ENCODE results near the gene ESPN. TPM values are rescaled to one million over a fixed set of nuclear protein-coding genes. Genes with fewer than 3 reads are reported as not detected.

ESPN gene
- total RNA-seq, 2 experiments from 2014 or later = 0.32 to 0.89 TPM

DNA sequence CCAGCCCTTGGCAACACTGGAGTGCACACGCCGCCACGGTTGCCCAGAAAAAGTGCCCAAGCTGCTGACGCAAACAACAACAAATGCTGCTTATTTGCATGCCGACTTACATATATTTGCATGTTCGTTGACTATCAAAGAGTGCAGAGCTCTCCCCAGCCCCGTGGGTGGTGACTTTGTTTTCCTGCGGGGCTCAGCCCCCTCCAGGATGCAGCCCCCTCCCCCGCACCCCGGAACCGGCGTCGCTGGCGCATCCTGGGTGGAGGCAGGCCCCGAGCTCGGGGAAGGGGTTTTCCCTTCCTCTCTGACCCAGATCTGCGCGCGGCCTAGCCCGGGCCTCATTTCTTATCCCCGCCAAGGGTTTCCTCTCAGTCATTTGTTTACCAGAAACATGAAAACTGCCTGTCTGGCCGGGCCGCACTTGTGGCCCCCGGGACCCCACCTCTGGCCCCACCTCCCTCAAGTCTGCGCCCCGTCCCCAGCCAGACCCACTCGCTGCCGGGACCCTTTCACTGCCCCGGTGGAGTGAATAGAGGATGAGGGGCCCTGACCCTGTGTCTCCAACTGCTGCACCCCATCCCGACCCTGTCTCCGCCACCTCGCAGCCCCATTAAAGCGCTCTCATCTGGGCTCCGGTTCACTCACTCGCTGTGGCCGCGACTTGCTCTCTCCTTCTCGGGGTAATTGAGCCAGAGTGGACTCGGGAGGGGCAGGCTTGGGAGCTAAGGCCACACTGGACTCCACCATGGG is 35.9 kb downstream of the ESPN start:
- peaks cover 22% of the 10 kb centered on the region for H3K36me3 Mint-ChIP-seq
- H3K4me3 Mint-ChIP-seq = peak overlapping the region; percentile 63
- H3K4me1 Mint-ChIP-seq = peaks cover 42% of the 10 kb centered on the region
- H3K27ac Mint-ChIP-seq = peak overlapping the region; percentile 81
- peak; percentile 86 for ATAC-seq
- CTCF ChIA-PET = interaction anchor here (0.8 to 3.0 kb wide), 17 partner anchors 8 to 214 kb away, joined by 3 to 18 read pairs (median 6); partner anchors contain the start of genes HES2 and PLEKHG5
- H3K9me3 Mint-ChIP-seq (ENCODE audit: low read depth) = no peaks in the 10 kb centered on the region
- DNase-seq = peak; percentile 86
- H3K27me3 Mint-ChIP-seq = peaks cover 19% of the 10 kb centered on the region

DNA sequence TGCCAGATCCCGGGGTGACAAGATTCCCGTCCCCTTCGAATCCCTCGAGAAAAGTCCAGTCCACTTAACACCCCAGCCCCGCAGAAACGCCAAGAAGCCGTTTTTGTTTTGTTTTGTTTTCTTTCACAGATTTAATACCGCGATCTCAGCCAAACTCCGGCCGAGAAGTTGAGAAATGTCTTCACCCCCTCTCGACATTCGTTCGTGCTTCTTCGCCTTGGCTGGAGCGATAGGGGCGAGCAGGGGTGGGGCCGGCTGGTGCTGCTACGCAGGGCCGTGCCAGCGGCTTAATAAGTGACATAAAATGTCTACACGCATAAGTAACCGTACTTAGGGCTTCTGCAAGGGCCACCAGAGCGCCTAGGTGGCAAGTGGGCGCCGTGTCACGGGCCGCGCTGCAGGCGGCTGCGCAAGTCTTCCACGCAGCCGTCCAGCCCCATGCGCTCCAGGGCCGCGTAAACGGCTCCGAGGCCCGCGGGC is 36.5 kb downstream of the ESPN start:
- H3K4me3 Mint-ChIP-seq = peak overlapping the region; percentile 63
- peaks cover 22% of the 10 kb centered on the region for H3K36me3 Mint-ChIP-seq
- peak overlapping the region; percentile 81 for H3K27ac Mint-ChIP-seq
- H3K4me1 Mint-ChIP-seq = peaks cover 42% of the 10 kb centered on the region
- no peaks in the 10 kb centered on the region for H3K9me3 Mint-ChIP-seq (ENCODE audit: low read depth)
- no peak for ATAC-seq
- CTCF ChIA-PET = interaction anchor here (1.2 to 3.0 kb wide), 9 partner anchors 11 to 215 kb away, joined by 3 to 18 read pairs (median 7); no protein-coding TSS in a partner anchor
- DNase-seq = no peak
- H3K27me3 Mint-ChIP-seq = peaks cover 15% of the 10 kb centered on the region

DNA sequence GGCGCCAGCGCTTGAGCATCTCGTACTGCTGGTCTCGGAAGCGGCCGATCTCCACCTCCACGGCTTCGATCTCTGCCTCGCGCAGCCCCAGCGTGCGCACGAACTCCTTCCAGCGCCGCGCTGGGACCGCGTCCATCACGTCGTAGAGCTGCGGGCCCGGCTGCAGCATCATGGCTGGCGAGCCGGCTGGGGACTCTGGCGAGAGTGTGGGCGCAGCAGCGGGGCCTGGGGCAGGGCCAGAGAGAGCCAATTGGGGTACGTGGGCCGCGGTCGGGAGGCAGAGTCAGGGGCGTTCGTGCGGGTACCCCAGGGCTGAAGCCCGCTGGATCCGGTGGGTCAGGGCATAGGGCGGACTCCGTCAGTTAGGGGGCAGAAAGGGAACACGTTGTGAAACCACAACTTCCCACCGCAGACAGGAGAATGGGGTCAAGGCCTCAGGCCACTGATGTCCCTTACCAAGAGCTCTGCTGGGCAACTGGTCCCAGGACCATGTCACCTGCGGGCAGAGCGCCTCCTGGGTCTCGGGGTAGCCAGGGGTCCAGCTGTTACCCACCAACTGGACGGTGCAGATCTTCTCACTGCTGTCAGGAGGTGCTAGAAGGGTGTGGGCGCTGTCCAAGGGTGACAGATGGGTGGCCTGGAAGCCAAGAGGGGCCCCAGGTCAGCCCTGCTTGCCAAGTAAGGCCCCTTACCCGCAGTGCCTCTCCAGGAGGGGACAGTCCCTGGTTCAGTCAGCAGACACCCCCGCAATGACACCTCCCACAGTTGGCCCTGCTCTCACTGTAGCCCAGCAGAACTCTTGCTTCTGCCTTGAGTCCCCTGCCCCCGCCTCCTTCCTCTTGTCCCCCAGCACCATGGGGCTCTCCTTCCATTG is 37.2 kb downstream of the ESPN start:
- no peaks in the 10 kb centered on the region for H3K9me3 Mint-ChIP-seq (ENCODE audit: low read depth)
- DNase-seq (no peak), ATAC-seq (no peak)
- peaks cover 22% of the 10 kb centered on the region for H3K36me3 Mint-ChIP-seq
- peaks cover 42% of the 10 kb centered on the region for H3K4me1 Mint-ChIP-seq
- no peak overlapping the region for H3K4me3 Mint-ChIP-seq
- peaks cover 8% of the 10 kb centered on the region for H3K27me3 Mint-ChIP-seq
- CTCF ChIA-PET = interaction anchor here (1.5 to 3.4 kb wide), 4 partner anchors 10 to 28 kb away, joined by 5 to 16 read pairs (median 10); no protein-coding TSS in a partner anchor
- no peak overlapping the region for H3K27ac Mint-ChIP-seq

DNA sequence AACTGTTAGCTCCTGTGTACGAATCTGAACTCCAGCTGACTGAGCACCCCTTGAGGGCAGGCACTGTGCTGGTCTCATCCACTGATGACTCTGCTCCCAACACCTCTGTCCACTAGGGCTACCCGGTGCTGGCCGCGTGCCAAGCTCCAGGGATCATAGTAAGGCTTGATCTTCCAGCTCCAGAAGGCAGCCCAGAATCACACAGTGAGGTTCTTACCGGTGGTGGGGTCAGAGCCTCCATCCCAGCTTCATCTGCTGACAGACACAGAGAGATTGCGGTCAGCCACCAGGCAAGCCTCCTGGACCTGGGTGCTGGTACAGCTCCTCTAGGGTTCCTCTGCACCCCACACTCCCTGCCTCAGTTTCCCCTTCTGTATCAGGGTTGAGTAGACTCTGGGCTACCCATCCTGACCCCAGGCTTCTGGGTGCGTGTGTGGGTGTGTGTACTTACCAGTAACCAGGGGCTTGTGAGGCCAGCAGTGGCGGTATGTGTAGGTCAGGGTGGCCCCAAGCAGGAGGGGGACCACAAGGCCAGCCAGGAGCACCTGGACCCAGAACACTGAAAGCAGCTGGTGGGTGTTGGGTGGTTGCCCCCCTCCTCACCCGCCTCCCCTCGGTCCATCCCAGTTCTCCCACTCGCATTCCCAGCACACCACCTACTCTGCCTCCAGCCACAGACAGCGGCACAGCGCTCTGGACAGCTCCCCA is 38.0 kb downstream of the ESPN start:
- H3K27ac Mint-ChIP-seq = no peak overlapping the region
- H3K36me3 Mint-ChIP-seq = peaks cover 22% of the 10 kb centered on the region
- no peak overlapping the region for H3K4me3 Mint-ChIP-seq
- H3K27me3 Mint-ChIP-seq = no peaks in the 10 kb centered on the region
- ATAC-seq (no peak), DNase-seq (no peak)
- CTCF ChIA-PET = interaction anchor here (1.5 to 3.4 kb wide), 5 partner anchors 9 to 39 kb away, joined by 5 to 16 read pairs (median 6); no protein-coding TSS in a partner anchor
- peaks cover 42% of the 10 kb centered on the region for H3K4me1 Mint-ChIP-seq
- no peaks in the 10 kb centered on the region for H3K9me3 Mint-ChIP-seq (ENCODE audit: low read depth)

DNA sequence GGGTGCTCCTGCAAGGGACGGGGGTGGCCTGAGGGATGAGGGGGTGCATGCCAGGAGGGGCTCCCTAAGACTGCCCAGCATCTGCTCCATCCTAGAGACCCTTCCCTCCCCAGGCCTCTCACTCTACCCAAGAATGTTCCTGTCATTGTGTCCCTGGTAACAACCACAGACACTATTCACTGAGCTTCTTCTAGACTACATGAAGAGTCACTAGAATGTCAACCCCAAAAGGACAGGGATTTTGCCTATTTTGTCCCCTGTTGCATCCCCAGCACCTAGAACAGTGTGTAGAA is 38.5 kb downstream of the ESPN start:
- no peak overlapping the region for H3K4me3 Mint-ChIP-seq
- no peak for DNase-seq
- no peaks in the 10 kb centered on the region for H3K27me3 Mint-ChIP-seq
- no peaks in the 10 kb centered on the region for H3K9me3 Mint-ChIP-seq (ENCODE audit: low read depth)
- H3K36me3 Mint-ChIP-seq = peaks cover 22% of the 10 kb centered on the region
- H3K4me1 Mint-ChIP-seq = peaks cover 42% of the 10 kb centered on the region
- CTCF ChIA-PET = interaction anchor here (0.7 to 3.4 kb wide), 6 partner anchors 8 to 40 kb away, joined by 3 to 16 read pairs (median 6); no protein-coding TSS in a partner anchor
- no peak for ATAC-seq
- H3K27ac Mint-ChIP-seq = peak overlapping the region; percentile 37

DNA sequence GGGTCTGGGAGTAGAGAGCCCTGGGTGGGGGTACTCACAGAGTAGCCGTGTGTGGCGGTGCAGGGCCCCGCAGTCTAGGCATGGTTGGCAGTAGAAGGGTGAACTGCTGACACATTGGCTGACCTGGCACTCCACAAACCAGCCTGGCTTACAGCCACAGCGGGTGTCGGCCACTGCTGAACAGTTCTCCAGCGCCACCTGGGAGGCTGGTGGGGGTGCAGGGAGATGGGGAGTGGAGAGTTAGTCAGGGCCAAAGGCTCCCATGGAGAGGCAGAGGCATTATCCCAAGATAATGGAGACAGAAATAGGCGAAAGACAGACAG is 39.9 kb downstream of the ESPN start:
- CTCF ChIA-PET = interaction anchor here (0.8 to 3.4 kb wide), 7 partner anchors 8 to 218 kb away, joined by 3 to 16 read pairs (median 4); no protein-coding TSS in a partner anchor
- Mint-ChIP-seq H3K36me3 (peaks cover 22% of the 10 kb centered on the region), H3K27ac (peak overlapping the region; percentile 78), H3K27me3 (no peaks in the 10 kb centered on the region), H3K4me1 (peaks cover 40% of the 10 kb centered on the region), H3K9me3 (ENCODE audit: low read depth) (no peaks in the 10 kb centered on the region), H3K4me3 (peak overlapping the region; percentile 79)
- DNase-seq (no peak), ATAC-seq (no peak)

DNA sequence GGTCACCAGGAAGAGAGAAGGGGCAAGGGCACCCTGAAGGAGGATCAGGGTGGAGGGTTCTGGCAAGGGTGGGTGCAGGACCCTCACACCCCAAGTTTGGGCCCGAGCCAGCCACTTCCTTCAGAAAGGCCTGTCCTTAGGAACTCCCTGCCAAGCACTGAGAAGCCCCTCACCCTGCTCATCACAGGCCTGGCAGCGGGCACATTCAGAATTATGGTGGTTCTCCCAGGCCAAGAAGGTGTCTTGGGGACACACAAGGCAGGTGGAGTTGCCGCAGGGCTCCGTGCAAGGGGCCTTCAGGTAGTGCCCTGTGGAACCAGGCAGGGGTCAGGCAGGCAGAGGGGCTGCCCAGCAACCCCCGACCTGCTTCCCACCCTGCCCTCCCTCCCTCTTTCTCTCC is 40.3 kb downstream of the ESPN start:
- H3K27me3 Mint-ChIP-seq = no peaks in the 10 kb centered on the region
- no peaks in the 10 kb centered on the region for H3K9me3 Mint-ChIP-seq (ENCODE audit: low read depth)
- DNase-seq = no peak
- peak overlapping the region; percentile 78 for H3K27ac Mint-ChIP-seq
- CTCF ChIA-PET = interaction anchor here (0.8 to 3.4 kb wide), 5 partner anchors 15 to 218 kb away, joined by 3 to 16 read pairs (median 4); no protein-coding TSS in a partner anchor
- peaks cover 36% of the 10 kb centered on the region for H3K4me1 Mint-ChIP-seq
- H3K4me3 Mint-ChIP-seq = peak overlapping the region; percentile 79
- peaks cover 22% of the 10 kb centered on the region for H3K36me3 Mint-ChIP-seq
- no peak for ATAC-seq

DNA sequence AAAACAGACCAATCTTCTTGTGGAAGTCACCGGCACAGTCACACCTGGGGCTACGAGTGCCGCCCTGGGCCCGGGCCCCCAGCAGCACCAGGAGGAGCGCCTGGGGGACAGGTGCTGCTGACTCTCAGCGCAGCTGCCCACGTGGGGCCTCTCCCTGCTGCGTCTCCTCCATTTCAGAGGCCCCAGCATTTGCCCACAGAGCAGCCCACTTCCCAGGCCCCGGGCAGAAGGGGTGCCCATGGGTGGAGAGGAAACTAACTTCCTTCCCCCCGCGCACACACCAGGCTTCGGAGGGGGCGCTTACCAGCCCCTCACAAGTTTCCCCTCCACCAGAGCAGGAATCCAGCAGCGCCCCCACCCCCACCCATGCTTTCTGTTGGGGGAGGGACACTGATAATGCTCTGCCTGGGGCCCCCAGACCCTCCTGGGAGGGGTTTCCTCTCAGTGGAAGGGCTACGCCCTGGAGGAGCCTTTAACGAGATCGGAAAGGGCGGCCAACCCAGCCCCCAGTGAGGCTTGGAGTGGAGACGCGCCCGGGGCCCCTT is 41.0 kb downstream of the ESPN start:
- peak; percentile 46 for ATAC-seq
- H3K27ac Mint-ChIP-seq = peak overlapping the region; percentile 78

DNA sequence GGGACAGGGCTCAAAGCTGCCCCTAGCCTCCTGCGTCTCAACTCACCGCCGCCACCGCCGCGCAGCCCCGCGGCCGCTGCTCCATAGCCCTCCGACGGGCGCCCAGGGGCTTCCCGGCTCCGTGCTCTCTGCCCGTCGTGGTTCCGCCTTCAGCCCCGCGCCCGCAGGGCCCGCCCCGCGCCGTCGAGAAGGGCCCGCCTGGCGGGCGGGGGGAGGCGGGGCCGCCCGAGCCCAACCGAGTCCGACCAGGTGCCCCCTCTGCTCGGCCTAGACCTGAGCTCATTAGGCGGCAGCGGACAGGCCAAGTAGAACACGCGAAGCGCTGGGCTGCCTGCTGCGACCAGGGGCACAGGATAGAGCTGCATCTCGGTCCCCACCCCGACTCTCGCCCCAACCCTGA is 41.4 kb downstream of the ESPN start, which contains the start of gene TNFRSF25:
Gene TNFRSF25 (minus strand): TSS at position 151 of the 400 bp plus-strand sequence. CDS start 66 bp downstream, at position 85.
- CTCF ChIA-PET = interaction anchor here (0.8 to 3.0 kb wide), 8 partner anchors 9 to 43 kb away, joined by 3 to 10 read pairs (median 9); no protein-coding TSS in a partner anchor
- H3K4me1 Mint-ChIP-seq = peaks cover 26% of the 10 kb centered on the region
- H3K4me3 Mint-ChIP-seq = peak within 1 kb of the TSS; percentile 79
- peak; percentile 69 for DNase-seq
- peak within 1 kb of the TSS; percentile 78 for H3K27ac Mint-ChIP-seq
- H3K36me3 Mint-ChIP-seq = peaks cover 18% of the 10 kb centered on the region
- no peaks in the 10 kb centered on the region for H3K27me3 Mint-ChIP-seq
- H3K9me3 Mint-ChIP-seq (ENCODE audit: low read depth) = no peaks in the 10 kb centered on the region
- peak; percentile 90 for ATAC-seq

More for the DNA sequence above, 41.0 kb downstream of the ESPN start:
- peaks cover 22% of the 10 kb centered on the region for H3K36me3 Mint-ChIP-seq
- peaks cover 31% of the 10 kb centered on the region for H3K4me1 Mint-ChIP-seq
- no peaks in the 10 kb centered on the region for H3K9me3 Mint-ChIP-seq (ENCODE audit: low read depth)
- H3K27me3 Mint-ChIP-seq = no peaks in the 10 kb centered on the region
- peak; percentile 58 for DNase-seq
- CTCF ChIA-PET = interaction anchor here (0.8 to 3.0 kb wide), 6 partner anchors 11 to 27 kb away, joined by 3 to 10 read pairs (median 9); no protein-coding TSS in a partner anchor
- H3K4me3 Mint-ChIP-seq = peak overlapping the region; percentile 79

DNA sequence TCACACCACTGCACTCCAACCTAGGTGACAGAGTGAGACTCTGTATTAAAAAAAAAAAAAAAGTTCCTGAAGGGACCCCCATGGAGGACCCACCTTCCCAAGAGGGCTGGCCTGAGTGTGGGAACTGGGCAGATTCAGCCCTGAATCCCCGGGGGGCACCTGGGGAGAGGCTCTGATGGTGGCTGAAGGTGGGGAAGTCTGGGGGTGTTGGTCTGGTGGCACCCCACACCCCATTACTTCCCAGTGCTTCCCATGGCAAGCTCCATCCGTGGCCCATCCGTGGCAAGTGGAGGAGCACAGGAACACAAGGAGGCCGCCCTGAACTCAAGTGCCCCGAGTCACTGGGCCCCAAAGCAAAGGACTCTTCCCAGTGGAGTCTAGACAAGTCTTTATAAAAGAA is 42.2 kb downstream of the ESPN start:
- Mint-ChIP-seq H3K36me3 (peaks cover 15% of the 10 kb centered on the region), H3K4me1 (peaks cover 18% of the 10 kb centered on the region), H3K9me3 (ENCODE audit: low read depth) (no peaks in the 10 kb centered on the region), H3K4me3 (peak overlapping the region; percentile 79), H3K27ac (no peak overlapping the region), H3K27me3 (no peaks in the 10 kb centered on the region)
- ATAC-seq (no peak), DNase-seq (no peak)
- CTCF ChIA-PET = interaction anchor here (0.8 to 3.0 kb wide), 9 partner anchors 10 to 219 kb away, joined by 3 to 10 read pairs (median 4); partner anchors contain the start of gene NOL9

DNA sequence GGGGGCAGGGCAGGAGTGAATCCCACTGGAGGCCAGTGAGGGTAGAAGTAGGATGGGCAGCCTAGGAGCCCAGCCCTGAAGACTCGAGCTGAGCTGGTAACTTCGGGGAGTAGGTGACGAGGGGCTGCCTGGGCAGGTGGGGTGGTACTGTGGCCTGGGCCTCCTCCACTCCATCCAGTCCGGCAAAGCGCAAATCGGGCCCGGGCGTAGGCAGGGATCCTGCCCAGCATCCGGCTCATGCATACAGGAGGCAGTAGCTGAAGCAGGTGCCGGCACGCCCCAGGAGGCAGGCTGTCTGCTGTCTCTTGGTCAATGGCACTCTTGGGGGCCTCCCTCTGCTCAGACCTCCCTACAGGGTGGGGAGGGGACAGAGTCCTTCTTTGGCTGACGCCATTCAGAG is 42.6 kb downstream of the ESPN start:
- DNase-seq (no peak), ATAC-seq (no peak)
- Mint-ChIP-seq H3K9me3 (ENCODE audit: low read depth) (no peaks in the 10 kb centered on the region), H3K36me3 (peaks cover 12% of the 10 kb centered on the region), H3K4me1 (peaks cover 15% of the 10 kb centered on the region), H3K27me3 (no peaks in the 10 kb centered on the region), H3K27ac (no peak overlapping the region), H3K4me3 (no peak overlapping the region)
- CTCF ChIA-PET = interaction anchor here (1.1 to 3.0 kb wide), 6 partner anchors 9 to 220 kb away, joined by 3 to 10 read pairs (median 6); partner anchors contain the start of gene NOL9
